DOHH2 (cell line): ENCODE data around the gene SPTBN4.
"Not testable (repeated sequence)": the region's sequence is repeated elsewhere in the genome, so short reads cannot be mapped to it uniquely, and the experiment has no call there.

Experiments used
- H3F3A ChIP-seq: fragments of 200-600 bp; sonication (generic), shearing (Covaris generic); 2 replicates; pipeline ENCODE4 v1.6.0; 2016; ENCODE audit warnings: antibody characterized with exemption, mild to moderate bottlenecking; ENCODE audit not compliant: control insufficient read depth, insufficient read depth
- H3K27ac ChIP-seq: fragments of 200-600 bp; sonication (generic); 2 replicates; pipeline ENCODE4 v1.5.1; 2014; ENCODE audit warnings: low read depth, mild to moderate bottlenecking, low read length, moderate library complexity
- H3K27me3 ChIP-seq: fragments of 200-600 bp; sonication (generic); 2 replicates; pipeline ENCODE4 v1.6.1; 2014; ENCODE audit warnings: mild to moderate bottlenecking, low read length, mixed read lengths; ENCODE audit not compliant: control insufficient read depth
- H3K36me3 ChIP-seq: fragments of 200-600 bp; sonication (generic); 2 replicates; pipeline ENCODE4 v1.6.1; 2014; ENCODE audit warnings: mild to moderate bottlenecking, low read length, moderate library complexity, mixed read lengths; ENCODE audit not compliant: control insufficient read depth
- H3K4me1 ChIP-seq: fragments of 200-600 bp; sonication (generic); 2 replicates; pipeline ENCODE4 v1.6.1; 2014; ENCODE audit warnings: mild to moderate bottlenecking, low read length, mixed read lengths; ENCODE audit not compliant: control insufficient read depth
- H3K4me2 ChIP-seq: fragments of 200-600 bp; sonication (generic); 2 replicates; pipeline ENCODE4 v1.6.0; 2014; ENCODE audit warnings: mild to moderate bottlenecking, low read length, moderate library complexity
- H3K4me3 ChIP-seq: fragments of 200-600 bp; sonication (generic); 2 replicates; pipeline ENCODE4 v1.5.1; 2014; ENCODE audit warnings: mild to moderate bottlenecking, low read length, mixed read lengths
- H3K79me2 ChIP-seq: fragments of 200-600 bp; sonication (generic); 2 replicates; pipeline ENCODE4 v1.6.1; 2014; ENCODE audit warnings: mild to moderate bottlenecking, low read length, mixed read lengths; ENCODE audit not compliant: control insufficient read depth
- H3K9me2 ChIP-seq: fragments of 200-600 bp; sonication (generic); replicated peaks from 2 replicates; pipeline ENCODE4 v1.6.1; 2014; ENCODE audit warnings: mild to moderate bottlenecking, low read length, mixed read lengths; ENCODE audit not compliant: control insufficient read depth
- H3K9me3 ChIP-seq: fragments of 200-600 bp; sonication (generic); 2 replicates; pipeline ENCODE4 v1.6.1; 2014; ENCODE audit warnings: antibody characterized with exemption, low read length, mixed read lengths; ENCODE audit not compliant: control insufficient read depth, insufficient read depth
- H4K20me1 ChIP-seq: fragments of 200-600 bp; sonication (generic); 2 replicates; pipeline ENCODE4 v1.6.0; 2014; ENCODE audit warnings: low read depth, mild to moderate bottlenecking, antibody characterized with exemption, low read length, moderate library complexity; ENCODE audit not compliant: control insufficient read depth, insufficient read depth
- EZH2phosphoT487 ChIP-seq: fragments of 200-600 bp; sonication (generic); IDR thresholded peaks from 2 replicates; pipeline ENCODE4 v1.6.1; 2017; ENCODE audit warnings: borderline replicate concordance, mild to moderate bottlenecking, antibody characterized with exemption, low read length, moderate library complexity, mixed read lengths
- TF ChIP-seq, protein P1 (sequence below): fragments of 200-600 bp; sonication (generic); IDR thresholded peaks from one replicate; pipeline ENCODE4 v1.5.1; 2014; ENCODE audit warnings: antibody characterized with exemption, mild to moderate bottlenecking, low read depth, low read length; ENCODE audit not compliant: poor library complexity, severe bottlenecking

The SPTBN4 gene

GRCh38 chr19:40556953-40557530, 90.2 kb downstream of the SPTBN4 start:
- TF ChIP-seq EZH2phosphoT487: no peak
- TF ChIP-seq, protein P1, sequence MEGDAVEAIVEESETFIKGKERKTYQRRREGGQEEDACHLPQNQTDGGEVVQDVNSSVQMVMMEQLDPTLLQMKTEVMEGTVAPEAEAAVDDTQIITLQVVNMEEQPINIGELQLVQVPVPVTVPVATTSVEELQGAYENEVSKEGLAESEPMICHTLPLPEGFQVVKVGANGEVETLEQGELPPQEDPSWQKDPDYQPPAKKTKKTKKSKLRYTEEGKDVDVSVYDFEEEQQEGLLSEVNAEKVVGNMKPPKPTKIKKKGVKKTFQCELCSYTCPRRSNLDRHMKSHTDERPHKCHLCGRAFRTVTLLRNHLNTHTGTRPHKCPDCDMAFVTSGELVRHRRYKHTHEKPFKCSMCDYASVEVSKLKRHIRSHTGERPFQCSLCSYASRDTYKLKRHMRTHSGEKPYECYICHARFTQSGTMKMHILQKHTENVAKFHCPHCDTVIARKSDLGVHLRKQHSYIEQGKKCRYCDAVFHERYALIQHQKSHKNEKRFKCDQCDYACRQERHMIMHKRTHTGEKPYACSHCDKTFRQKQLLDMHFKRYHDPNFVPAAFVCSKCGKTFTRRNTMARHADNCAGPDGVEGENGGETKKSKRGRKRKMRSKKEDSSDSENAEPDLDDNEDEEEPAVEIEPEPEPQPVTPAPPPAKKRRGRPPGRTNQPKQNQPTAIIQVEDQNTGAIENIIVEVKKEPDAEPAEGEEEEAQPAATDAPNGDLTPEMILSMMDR: no peak
- H3K4me1 ChIP-seq: no peaks in the 10 kb centered on the region
- no peaks in the 10 kb centered on the region for H3K36me3 ChIP-seq
- H3K27ac ChIP-seq: no peak overlapping the region
- H3K9me2 ChIP-seq: no peaks in the 10 kb centered on the region
- H3K79me2 ChIP-seq: no peaks in the 10 kb centered on the region
- no peaks in the 10 kb centered on the region for H4K20me1 ChIP-seq
- H3K27me3 ChIP-seq: no peaks in the 10 kb centered on the region
- no peak overlapping the region for H3K4me2 ChIP-seq
- H3K9me3 ChIP-seq: no peaks in the 10 kb centered on the region
- no peaks in the 10 kb centered on the region for H3F3A ChIP-seq
- H3K4me3 ChIP-seq: no peak overlapping the region

- Histone ChIP-seq H3K4me3 (no peak overlapping the region), H3K27me3 (no peaks in the 10 kb centered on the region), H3K27ac (no peak overlapping the region), H3K9me3 (no peaks in the 10 kb centered on the region), H3F3A (no peaks in the 10 kb centered on the region), H3K4me1 (no peaks in the 10 kb centered on the region), H3K9me2 (no peaks in the 10 kb centered on the region), H3K36me3 (no peaks in the 10 kb centered on the region), H4K20me1 (no peaks in the 10 kb centered on the region), H3K79me2 (no peaks in the 10 kb centered on the region), H3K4me2 (no peak overlapping the region)
- TF ChIP-seq, protein P1: no peak
- no peak for TF ChIP-seq EZH2phosphoT487
Measured at GRCh38 chr19:40559394-40559793, 92.6 kb downstream of the SPTBN4 start.

- no peaks in the 10 kb centered on the region for H3K4me1 ChIP-seq
- no peaks in the 10 kb centered on the region for H3K79me2 ChIP-seq
- H3K9me2 ChIP-seq: no peaks in the 10 kb centered on the region
- H3K36me3 ChIP-seq: no peaks in the 10 kb centered on the region
- H3K27ac ChIP-seq: no peak overlapping the region
- no peaks in the 10 kb centered on the region for H3K9me3 ChIP-seq
- H4K20me1 ChIP-seq: no peaks in the 10 kb centered on the region
- no peak for TF ChIP-seq EZH2phosphoT487
- no peak overlapping the region for H3K4me2 ChIP-seq
- H3K27me3 ChIP-seq: no peaks in the 10 kb centered on the region
- H3F3A ChIP-seq: no peaks in the 10 kb centered on the region
- H3K4me3 ChIP-seq: no peak overlapping the region
Measured at GRCh38 chr19:40560092-40560507, 93.3 kb downstream of the SPTBN4 start.

- H3K9me2 ChIP-seq: no peaks in the 10 kb centered on the region
- no peaks in the 10 kb centered on the region for H3K4me1 ChIP-seq
- no peaks in the 10 kb centered on the region for H3F3A ChIP-seq
- no peaks in the 10 kb centered on the region for H3K9me3 ChIP-seq
- no peaks in the 10 kb centered on the region for H3K79me2 ChIP-seq
- H3K4me2 ChIP-seq: no peak overlapping the region
- no peaks in the 10 kb centered on the region for H3K36me3 ChIP-seq
- no peak for TF ChIP-seq EZH2phosphoT487
- TF ChIP-seq, protein P1: no peak
- H3K27ac ChIP-seq: no peak overlapping the region
- H4K20me1 ChIP-seq: no peaks in the 10 kb centered on the region
- no peak overlapping the region for H3K4me3 ChIP-seq
- H3K27me3 ChIP-seq: peaks cover 12% of the 10 kb centered on the region
Measured at GRCh38 chr19:40561947-40562346, 95.1 kb downstream of the SPTBN4 start.

- peaks cover 33% of the 10 kb centered on the region for H3K27me3 ChIP-seq
- H3K4me3 ChIP-seq, H3K9me2 ChIP-seq, H3K4me2 ChIP-seq, H3K79me2 ChIP-seq, H3K4me1 ChIP-seq, H4K20me1 ChIP-seq, H3K36me3 ChIP-seq, H3K27ac ChIP-seq, H3K9me3 ChIP-seq, H3F3A ChIP-seq: not testable (repeated sequence)
Measured at GRCh38 chr19:40564535-40564934, 97.7 kb downstream of the SPTBN4 start.
